Activated naive CD4-positive, alpha-beta T cell (primary cell): ENCODE measurements around the gene ST6GAL1.
A peak's percentile ranks its signal among the peaks of the same experiment; 100 is the strongest.

ENCODE experiments used
- DNase-seq, 4 experiments: peaks; one replicate each; lab custom pipeline; 2025; lab: John Stamatoyannopoulos, UW

ST6GAL1 gene

GRCh38 chr3:187077537-187077936 lies 147.2 kb downstream of the ST6GAL1 start:
- DNase-seq, result no peak

DNA sequence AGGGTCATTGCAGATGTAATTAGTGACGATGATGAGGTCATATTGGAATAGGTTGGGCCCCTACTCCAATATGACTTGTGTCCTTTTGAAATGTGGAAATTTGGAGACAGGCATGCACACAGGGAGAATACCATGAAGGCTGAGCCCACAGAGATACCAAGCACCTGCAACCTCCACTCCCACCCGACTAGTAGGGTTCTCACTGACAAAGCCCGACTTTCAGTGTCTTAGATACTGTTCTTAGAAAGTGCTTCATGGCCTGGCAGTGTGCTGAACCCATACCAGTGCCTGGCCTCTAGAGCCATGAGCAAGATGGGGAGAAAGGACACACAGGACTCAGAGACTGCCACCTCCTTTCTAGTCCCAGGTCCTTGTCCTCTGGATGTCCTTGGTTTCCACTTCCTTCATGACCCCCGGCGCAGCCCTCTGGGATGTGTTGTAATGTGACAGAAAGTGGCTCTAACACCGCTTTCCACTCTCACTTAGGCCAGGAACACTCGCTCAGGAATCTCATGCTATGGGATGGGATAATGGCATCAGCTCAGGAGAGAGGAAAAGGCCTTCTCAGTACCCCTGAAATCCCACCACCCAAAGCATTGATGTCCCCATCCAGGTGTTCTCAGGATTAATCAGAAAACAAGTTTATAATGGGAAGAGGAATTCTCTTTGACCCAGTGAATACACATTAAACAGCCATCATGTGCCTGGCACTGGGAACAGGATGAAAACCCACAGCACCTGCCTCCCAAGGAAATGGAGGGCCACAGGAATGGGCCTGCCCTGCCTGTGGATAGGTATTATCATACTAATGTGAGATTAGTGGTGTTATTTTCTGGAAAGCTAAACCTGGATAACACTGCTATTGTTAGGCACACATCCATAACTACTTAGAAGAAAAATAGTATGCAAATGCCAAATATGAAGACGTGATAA lies 149.0 kb downstream of the ST6GAL1 start:
- DNase-seq, result no peak

GRCh38 chr3:187080799-187081450 lies 150.6 kb downstream of the ST6GAL1 start:
- DNase-seq, result no peak

- no peak for DNase-seq
Measured at GRCh38 chr3:187082758-187083375, 152.5 kb downstream of the ST6GAL1 start.

DNA sequence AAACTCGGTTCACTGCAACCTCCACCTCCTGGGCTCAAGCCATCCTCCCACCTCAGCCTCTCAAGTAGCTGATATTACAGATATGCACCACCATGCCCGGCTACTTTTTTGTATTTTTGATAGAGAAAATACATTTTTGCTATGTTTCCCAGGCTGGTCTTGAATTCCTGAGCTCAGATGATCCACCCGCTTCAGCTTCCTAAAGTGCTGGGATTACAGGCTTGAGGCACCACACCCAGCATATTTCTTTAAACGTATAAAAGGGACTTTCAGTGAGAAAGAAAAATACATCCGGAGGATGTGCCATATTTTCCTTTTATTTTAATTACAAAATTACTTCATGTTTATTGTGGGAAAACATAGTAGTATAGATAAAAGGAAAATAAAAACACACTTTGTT lies 153.8 kb downstream of the ST6GAL1 start:
- DNase-seq, result no peak

GRCh38 chr3:187084580-187084979 lies 154.3 kb downstream of the ST6GAL1 start:
- no peak for DNase-seq

GRCh38 chr3:187085021-187085666 lies 154.8 kb downstream of the ST6GAL1 start:
- no peak for DNase-seq

DNA sequence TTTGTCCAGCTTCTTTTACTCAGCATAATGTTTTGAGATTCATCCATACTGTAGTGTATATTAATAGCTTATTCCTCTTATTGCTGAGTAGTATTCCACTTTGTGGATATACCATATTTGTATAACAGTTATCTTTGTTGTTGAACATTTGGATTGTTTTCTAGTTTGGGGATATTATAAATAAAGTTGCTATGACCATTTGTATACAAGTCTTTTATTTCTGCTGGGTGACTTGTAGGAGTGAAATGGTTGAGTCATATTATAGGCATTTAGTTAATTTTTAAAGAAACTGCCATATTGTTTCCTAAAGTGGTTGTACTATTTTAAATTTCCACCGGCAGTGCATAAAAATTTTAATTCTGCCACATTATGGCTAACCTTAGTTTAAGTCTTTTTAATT lies 155.6 kb downstream of the ST6GAL1 start:
- no peak for DNase-seq

DNA sequence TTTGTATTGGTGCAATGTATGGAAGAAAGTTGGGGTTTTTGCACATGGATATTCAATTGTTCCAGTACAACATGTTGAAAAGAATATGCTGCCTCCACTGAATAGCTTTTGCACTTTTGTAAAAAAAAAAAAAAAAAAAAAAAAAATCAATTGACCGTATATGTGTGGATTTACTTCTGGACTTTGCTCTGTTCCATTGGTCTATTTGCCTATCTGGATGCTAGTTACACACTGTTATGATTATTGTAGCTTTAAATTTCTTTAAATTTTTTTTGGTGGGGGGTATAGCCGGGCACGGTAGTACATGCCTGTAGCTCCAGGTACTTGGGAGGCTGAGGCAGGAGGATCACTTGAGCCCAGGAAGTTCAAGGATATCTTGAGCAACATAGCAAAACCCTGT lies 156.5 kb downstream of the ST6GAL1 start:
- no peak for DNase-seq

GRCh38 chr3:187088701-187089100 lies 158.4 kb downstream of the ST6GAL1 start:
- DNase-seq, result no peak

DNA sequence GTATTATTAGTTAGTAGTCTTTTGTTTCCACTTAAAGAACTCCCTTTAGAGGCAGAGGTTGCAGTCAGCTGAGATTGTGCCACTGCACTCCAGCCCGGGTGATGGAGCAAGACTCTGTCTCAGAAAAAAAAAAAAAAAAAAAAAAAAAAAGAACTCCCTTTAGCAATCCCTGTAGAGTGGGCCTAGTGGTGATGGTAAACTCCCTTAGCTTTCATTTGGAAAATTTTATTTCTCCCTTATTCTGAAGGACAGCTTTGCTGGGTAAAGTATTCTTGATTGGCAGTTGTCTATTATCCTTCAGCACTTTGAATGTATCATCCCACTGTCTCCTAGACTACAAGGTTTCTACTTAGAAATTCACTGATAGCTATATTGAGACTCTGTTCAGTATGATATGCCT lies 163.0 kb downstream of the ST6GAL1 start:
- DNase-seq, result no peak

DNA sequence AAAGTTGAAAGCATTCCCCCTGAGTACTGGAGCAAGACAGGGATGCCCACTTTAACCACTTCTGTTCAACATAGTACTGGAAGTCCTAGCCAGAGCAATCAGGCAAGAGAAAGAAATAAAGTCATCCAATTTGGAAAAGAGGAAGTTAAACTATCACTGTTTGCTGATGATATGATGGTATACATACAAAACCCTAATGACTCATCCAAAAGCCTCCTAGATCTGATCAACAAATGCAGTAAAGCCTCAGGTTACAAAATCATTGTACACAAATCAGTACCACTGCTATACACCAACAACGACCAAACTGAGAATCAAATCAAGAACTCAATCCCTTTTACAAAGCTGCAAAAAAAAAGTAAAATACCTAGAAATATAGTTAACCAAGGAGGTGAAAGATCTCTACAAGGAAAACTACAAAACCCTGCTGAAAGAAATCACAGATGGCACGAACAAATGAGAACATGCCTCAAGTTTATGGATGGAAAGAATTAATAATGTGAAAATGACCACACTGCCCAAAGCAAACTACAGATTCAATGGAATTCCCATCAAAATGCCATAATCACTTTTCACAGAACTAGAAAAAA lies 168.7 kb downstream of the ST6GAL1 start:
- no peak for DNase-seq

- peak in 2 of 4 experiments; percentile 24 to 41 for DNase-seq
Measured at GRCh38 chr3:187101184-187102072, 171.1 kb downstream of the ST6GAL1 start.

- DNase-seq, result no peak
Measured at GRCh38 chr3:187102073-187102634, 171.8 kb downstream of the ST6GAL1 start.

DNA sequence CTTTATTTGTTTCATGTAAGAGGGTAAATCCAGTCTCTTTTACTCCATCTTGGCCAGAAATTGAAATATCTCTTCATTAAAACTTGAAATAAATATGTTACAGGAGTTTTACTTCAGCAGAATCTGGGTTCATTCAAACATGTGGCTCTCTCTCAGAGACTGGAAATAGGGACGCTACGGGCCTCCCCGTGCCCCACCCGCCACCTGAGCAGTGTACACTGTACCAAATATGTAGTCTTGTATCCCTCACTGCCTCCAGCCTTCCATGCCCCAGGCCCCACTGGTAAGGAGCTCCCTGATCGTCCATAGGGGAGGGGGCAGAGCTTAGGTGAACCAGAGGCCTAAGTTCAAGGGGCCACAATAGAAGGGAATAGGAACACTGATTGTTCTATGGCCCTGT lies 172.9 kb downstream of the ST6GAL1 start:
- DNase-seq, result no peak

DNA sequence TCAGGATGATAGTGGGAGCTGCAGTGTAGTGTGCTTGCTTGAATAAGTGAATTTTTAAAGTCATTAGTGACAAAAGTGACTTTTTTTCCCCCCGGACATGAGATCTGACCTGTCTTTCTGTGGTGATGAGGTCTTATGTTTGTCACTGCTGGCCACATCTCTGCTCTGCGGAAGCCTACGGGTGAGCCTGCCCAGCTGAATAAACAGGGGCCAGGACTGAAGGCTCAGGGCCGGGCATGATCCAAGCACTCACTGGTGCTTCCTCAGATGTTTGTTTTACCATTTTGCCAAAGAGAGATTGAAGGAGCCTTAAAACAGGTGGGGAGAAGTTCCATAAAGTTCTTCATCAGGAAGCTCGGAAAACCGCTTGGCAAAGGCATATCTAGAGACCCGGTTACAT lies 174.0 kb downstream of the ST6GAL1 start:
- DNase-seq, result no peak

DNA sequence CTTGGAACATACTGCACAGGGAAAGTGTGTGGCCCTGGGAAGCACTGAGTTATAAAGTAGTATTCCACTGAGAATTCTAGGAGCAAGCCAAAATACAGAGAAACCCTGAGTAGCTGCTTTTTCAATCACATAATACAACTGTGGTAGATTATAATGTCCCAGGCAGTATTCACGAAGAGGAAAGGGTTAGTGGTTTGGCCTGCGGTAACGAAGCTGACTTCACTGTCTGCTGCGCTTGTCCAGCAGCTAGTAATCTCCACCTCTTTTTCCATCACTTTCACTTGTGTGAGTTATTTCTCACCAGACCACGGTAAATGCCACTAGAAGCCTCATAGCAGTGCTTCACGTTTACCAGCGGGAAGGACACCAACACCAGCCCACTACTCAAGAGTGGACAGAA lies 174.6 kb downstream of the ST6GAL1 start:
- DNase-seq, result no peak

GRCh38 chr3:187105700-187106099 lies 175.4 kb downstream of the ST6GAL1 start:
- no peak for DNase-seq

DNA sequence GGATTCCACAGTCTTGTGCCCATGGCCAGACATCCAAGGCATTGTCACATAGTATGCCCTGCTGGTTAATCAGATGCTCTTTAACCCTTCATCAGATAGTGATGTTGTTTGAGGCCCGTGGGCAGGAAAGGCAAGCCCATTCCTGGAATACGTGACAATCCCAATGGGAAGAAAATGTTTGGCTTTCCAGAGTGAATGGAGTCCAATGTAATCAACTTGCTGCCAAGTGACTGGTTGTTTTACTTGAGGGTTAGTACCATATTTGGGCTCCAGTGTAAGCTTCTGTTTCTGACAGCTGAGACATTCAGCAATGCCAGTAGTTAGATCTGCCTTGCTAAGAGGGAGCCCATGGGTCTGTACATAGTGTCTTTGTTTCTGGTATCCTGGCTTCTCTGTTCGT lies 177.7 kb downstream of the ST6GAL1 start:
- no peak for DNase-seq

- no peak for DNase-seq
Measured at GRCh38 chr3:187110156-187110555, 179.8 kb downstream of the ST6GAL1 start.
